A172 (cell line): ENCODE measurements around the gene DLST. TPM values are rescaled to one million over a fixed set of nuclear protein-coding genes. Genes with fewer than 3 reads are reported as not detected.

Source experiments
- DNase-seq: peaks from one replicate; pipeline ENCODE4 v3.0.0-alpha.2; 2015; ENCODE audit warnings: low spot score
- total RNA-seq: library from RNA; depleted of rRNA; stranded (reverse); fragments of >200 nt; shearing (Covaris generic); gene quantifications from 2 replicates; pipeline ENCODE4 v1.2.3, GENCODE V29; 2014

DLST gene
- total RNA-seq, 1 experiment from 2014 or later, result 26.5 TPM

DNA sequence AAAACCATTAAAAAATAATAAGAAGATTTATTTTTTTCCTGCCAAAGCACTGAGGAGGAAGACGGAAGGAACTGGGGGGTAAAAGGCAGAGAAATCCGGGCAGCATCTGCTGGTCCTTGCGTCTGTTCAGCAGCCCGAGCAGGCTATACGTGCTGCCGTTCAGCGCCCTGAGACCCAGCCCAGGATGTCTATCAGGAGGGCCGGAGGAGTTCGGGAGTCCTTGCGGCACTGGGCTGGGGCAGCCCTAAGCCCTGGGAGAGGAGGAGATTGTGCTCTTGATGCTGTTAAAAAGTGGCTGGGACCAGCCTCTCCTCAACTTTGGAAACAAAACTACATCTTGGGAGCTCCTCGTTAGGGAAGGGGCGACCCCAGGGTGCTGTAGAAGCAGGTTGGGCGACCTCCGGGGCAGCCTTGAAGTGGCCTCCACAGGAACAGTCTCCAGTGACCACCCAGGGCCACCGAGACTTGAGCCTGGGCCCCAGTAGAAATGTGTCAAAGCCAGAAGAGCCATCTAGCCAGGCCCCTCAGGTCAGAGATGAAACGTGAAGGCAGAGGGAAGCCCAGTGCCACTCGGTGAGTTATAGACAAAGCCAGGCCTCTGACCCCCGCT, 59.3 kb downstream of the DLST start:
- DNase-seq, result no peak

DNA sequence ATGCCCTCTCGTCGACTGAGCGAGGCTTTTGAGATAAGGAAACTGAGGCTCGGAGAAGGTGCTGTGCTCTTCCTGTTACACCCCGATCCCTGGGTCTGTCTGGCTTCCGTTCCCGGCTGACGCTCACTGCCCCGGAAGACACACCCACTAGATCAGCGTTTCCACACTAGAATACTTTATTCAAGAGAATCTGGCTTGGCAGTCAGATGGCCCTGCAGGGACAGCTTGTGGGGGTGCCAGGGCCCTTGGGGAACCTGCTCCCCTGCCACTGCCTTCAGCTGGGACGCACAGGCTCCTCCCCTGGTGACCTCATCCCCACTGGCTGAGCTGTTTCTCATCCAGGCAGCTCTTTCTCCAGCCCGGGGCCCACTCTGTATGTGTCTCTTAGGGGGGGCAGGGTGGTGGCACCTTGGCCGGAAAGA, 60.0 kb downstream of the DLST start:
- no peak for DNase-seq

DNA sequence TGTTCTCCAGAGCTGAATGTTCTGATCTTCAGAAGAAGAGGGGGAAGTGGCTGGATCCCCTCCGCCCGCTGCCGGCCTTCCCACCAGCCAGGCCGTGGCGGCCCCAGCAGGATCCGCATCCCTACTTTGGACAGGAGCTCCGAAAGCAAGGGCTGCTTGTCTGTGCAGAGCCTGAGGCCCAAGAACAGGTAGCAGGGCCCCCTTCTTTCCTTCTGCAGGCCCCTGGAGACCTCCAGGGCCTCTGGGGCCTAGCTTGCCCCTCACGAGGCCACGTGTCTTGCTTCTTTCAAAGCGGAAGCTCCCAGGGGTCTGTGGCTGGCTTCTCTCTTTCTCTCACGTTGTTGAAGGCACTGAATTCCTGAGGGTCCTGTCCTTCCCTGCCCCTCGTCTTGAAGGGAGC, 60.5 kb downstream of the DLST start:
- DNase-seq, result no peak

DNA sequence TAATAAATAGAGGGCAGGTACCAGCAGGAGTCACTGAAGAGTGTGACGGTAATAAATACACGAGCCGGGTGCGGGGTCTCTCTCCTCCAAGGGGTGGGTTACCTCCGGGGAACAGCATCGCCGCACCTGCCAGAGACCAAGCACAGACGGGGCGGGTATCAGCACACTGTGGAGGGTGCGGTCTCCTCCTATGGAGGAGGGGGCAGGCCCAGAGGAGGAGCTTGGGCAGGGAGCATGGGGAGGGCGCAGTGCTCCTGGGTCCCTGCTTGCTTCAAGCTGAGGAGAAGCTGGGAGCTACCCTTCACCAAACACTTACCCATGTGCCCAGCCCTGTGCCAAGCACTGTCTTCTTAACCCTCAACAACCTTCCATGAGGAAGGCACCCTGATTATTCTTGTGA, 60.9 kb downstream of the DLST start:
- no peak for DNase-seq

DNA sequence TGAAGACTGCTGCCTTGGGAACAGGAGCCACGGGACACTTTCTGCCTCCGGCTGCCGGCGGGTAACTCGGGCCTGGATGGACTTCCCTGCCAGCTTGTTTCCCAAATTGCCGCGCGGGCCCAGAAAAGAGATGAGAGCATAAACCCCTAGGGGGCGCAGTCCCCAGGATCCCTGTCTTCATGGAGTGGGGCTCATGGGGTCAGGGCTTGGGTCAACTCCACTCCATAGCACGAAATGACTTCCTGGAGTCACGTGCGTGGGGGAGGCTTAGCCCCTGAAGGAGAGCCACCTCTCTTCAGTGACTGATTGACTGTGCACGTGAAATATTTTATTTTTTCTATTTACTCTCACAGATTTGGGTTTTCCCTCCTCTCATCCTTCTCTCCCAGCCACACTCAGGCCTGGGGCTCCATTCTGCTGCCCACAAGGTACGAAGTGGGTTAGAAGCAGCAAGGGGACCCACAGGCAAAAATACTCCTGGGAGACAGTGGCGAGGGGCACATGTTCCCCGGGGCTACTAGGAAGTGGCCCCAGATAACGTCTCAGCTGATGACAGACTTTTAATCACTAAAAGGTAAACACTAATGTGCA, 63.6 kb downstream of the DLST start:
- DNase-seq, result no peak

DNA sequence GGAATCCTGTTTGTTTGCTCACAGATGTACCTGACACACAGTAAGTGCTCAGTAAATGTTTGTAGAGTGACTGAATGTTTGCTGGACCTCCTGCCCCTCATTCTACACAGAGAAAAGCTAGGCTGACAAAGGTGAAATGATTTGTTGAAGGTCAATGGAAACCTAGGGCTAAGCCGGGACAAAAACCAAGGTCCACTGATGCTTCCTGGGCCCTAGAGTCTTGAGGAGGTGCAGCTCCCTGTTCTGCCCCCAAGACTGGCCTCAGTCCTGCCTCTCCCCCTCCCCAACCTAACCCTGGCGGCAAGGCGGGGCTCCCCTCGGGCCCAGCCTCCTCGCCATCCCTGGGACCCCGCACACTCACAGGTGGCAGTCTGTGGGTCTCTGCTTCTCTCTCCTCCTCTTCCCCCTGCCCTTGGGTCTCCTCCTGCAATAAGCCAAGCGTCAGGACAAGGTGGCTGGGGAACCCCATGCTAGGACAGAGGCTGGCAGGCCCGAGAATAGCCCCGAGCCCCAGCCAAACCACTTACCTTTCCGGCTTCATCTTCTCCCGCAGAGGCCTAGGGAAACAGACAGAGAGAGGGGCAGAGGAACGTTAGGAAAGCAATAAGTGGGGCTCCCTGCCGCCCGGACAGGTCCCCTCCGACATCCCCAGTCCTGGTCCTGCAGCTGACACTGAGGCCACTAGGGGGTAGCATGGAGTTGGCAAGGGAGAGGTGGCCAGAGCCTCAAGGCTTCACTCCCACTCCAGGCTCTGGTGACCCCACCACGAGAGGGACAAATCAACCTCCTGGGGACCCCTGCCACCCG, 64.3 kb downstream of the DLST start:
- DNase-seq, result peak; percentile 52

DNA sequence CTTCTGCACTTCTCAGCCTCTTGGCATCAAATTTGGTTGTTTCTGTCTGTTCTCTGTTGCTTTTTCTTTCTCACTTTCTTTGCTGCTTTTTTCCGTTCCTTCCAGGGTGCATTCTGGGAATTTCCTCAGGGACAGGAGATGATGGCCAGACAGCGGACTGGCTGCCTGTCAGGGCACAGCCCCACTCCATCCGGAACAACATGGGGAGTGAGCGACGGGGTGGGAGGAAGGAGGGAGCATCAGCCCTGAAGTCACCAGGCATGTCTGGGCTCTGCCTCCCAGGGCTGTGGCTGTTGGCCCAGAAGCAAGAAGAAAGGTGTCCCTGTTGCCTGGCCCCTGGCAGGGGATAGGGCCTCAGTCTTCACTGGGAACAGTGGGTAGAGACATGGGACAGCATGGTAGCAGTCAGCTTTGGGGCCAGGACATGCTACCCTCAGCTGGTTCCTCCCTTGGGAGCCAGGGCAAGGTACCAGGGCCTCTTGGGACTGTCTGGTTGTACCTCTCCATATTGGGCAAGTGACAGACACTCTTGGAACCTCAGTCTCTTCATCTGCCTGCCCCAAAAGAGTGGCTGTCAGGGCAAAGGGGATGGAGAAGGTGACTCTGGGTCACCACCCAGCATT, 65.1 kb downstream of the DLST start:
- DNase-seq, result no peak

DNA sequence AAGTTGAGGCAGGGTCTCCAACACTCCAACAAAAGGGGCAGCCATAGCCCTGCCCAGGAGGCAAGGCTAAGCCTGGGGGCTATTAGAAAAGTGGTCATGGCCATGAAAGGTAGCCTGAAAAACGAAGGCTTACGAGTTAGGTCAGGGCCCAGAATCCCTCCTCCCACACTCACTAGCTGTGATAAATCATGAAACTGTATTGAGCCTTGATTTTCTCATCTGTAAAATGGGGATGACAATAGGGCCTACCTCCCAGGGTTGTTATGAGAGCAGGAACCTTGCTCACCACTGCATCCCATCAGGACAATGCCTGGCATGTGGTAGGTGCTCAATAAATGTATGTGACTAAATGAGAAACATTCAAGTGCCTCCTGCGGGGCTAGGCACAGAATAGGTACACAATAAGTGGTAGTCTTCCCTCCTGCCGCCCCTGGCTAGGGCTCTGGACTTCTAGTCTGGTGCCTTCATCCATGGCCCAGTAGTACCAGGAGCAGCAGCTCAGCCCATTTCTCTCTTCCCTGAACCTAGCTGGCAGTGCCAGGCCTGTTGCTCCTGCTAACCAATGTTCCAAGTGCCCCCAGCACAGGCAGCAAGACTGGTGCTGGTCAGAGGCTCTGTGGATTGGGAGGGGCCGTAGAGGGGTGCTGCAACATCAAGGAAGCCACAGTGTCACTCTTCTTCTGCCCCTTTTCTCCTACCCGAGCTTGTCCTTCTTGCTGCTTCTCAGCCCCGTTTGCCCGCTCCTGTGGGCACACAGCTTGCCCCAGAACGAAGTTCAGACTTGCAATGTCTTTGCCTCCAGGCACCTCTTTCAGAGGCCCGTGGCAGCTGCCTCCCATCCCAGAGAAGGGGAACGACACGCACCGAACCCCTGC, 65.9 kb downstream of the DLST start:
- no peak for DNase-seq

DNA sequence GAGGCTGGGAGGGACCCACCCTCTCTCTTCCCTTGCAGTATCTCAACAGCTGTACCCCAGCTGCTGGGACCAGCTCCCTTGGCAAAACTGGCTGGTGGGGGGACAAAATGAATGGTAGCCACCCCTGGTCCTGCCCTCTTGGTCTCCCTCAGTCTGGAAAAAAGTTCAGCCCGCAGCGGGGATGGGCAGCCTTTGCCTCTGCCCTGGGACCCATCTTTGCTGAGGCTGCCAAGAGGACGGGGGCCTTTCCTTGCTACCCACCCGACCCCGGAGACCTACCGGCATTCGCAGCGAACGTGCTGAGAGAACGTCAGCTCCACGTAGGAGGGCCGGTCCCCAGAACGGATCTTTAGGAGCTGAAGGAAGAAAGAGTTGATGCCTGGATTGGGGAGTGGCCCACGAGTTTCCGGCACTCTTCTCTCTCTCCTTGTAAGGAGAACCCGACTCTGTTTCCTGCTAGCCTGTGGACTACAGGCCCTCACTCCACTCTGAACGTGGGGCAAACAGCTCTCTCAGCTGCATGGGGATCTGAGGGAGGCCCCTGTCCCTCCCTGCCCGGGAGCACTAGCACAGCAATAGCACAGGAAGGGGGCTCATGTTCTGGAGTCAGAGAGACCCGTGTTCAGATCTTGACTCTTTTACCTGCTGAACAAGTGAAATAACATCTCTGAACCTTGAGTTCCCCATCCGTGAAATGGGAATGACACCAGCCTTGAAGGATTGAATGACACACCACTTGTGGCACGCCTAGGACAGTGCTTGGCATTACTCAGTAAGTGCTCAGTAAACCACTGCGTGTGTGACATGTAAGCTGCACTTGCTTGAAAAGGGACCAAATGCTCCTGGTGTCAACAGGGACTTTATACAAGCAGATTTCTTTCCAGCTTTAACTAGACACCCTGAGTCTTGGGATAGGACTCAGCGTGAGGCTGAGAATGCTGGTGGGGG, 66.8 kb downstream of the DLST start:
- no peak for DNase-seq

DNA sequence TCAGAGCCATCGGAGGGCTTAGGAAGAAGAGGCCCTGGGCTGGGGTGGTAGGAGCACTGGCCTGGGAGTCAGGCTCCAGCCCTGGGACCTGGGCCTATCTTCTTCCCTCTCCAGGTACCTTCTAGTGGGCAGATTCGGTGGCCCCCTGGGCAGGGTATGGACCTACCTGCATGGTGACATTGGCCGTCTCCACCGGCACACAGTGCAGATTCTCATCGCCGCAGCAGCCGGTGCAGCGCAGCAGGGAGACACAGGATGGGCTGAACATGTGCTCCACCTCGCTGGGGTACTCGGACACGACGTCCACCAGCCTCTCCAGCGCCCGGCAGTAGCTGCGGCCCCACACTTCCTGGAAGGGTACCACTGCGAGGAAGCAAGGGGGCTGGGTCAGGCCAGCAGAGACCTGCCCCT, 67.5 kb downstream of the DLST start:
- no peak for DNase-seq

DNA sequence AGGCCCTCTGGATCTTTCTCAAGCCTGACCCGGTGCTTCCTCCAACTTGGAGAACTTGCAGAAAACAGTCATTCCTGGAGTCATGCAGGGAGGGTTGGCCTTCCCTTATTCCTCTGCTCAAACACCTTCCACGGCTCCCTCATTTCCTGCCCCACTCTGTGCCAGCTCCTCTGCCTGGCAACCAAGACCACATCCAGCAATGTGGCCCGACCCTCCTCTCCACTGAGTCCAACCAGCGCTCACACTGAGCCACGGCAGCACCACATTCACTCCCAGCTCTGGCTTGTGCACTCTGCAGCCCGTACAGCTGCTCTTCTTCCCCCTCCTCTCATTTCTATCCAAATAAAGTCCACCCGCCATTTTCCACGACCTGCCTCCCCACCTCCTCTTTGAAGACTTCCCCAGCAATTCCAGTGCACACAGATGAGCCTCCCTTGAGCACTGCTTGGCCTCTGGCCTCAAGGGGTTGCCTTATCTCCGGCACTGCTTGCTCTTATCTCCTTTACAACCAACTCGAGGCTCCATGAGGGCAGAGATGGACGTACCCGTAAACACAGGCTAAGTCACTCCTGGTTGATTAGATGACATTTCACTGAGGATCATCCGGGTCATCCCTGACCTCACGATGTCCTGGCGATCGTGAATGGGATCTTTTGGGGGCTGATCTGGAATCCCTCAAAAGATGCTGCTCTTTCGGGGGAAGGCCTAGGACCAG, 68.3 kb downstream of the DLST start:
- DNase-seq, result no peak

DNA sequence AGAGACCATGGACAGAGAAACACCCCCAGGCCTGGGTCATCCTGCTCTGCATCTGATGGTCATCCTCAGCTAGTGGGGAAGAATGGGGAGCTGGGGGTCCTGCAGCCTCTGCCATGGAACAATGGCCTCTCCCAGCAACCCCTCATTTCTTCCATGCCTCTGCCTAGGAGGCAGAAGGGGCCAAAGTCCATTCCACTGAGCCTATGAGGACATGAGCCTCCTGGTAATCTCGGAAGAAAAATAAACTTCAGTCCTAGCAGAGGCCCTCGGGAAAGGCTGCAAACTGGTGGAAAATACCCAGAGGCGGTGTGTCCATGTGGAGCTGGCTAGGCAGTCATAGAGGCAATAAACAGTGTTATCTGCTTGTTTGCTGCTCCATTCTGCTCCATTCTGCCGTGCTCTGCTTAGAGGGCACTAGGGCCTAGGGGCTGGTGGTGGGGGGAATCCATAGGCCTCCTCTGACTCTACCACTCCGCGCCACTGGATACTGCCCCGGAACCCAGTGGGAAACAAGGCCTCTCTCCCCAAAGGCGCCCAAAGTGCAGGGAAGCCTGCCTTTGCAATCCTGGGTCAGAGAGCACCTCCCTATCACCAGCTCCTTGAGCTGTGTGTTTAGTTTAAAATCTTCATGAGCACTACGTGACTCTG, 69.2 kb downstream of the DLST start:
- DNase-seq, result no peak

DNA sequence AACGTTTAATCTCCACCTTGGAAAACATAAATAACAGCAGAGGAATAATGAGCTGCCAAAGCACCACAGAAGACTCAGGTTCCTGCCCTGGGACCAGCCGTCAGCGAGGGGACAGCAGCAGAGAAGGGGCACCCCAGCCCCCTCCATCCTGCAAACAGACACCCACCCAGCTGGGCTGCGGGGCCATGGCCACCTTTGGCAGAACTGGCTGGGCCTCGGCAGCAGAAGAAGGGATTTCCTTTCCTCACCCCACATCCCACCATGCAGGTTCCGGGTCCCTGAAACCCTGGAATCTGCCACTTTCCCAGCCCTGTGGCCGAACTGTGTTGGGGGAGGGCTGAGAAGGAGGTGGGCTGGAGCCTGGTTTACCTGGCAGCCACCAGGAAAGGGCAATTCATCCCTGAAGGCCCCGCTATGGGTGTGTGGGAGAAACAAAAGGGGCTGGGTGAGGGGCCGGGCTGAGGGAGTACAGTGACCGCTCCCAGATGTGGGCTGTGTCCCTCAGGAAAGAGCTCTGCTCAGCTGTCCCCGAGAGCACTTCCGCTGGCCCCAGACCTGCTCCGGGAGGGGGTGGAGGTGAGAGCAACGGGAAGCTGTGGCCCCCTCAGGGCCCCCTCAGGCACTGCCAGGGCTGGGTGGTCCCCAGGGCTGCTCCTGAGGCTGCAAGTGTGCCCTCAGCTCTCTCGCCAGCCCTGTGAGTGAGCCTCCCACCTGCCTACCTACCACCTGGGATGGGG, 69.9 kb downstream of the DLST start:
- no peak for DNase-seq

DNA sequence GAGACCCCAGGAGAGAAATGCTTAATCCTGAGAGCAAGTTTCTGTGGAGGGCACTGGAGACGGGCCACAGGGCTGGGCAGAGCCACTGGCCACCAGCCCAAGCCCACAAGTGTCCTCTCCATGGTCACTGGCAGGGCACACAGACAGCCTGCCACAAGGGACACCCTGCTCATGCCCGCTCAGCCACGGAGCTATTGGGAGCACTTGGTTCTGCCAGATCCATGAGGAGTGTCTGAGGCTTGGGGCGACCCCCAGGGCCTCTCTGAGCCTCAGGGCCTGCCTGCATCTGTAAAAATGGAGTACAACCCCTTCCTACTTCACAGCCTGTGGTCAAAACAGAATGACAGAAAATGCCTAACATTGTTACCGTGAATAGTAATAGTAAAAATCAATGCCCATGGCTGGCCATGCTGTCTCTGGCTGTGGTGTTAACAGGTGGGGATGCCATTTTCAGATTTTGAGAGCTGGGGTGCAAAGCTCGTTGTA, 70.5 kb downstream of the DLST start:
- no peak for DNase-seq

DNA sequence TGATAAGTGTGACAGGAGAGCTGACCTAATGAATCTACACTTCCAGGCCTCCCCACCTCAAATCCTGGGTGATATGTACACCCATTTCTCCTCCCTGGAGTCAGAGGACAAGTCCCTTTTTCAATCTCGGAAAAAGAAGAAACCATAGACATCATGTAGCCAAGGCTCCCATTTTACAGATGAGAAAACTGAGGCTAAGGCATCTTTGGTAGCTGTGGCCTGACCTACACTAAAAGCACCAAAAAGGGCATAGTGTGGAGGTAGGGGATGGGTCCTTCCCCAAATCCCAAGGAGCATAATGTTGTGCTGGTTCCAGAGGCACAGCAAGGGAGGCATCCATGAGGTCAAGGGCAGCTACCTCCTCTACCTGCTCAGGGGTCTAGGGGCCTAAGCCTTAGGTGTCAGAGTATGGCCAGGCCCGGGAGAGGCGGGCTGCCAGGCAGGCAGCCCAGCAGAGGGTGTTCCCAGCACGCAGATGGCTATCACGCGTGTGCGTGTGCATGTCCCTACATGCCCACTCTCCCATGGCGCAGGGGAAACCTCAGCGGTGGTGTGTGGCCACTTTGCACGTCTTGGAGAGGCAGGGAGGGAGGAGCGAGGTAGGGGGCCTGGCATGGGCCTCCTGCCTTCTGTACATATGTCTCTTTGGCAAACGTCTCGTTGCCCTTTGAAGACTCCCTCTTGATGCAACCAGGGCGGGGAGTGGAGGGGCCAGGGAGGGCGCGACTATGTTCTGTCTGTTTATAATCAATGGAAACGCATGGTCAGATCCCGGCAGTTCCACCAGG, 71.2 kb downstream of the DLST start:
- DNase-seq, result no peak
